ENCODE data around the gene ERLIN1.
"Not testable (repeated sequence)": the region's sequence is repeated elsewhere in the genome, so short reads cannot be mapped to it uniquely, and the experiment has no call there.

ERLIN1 gene

GRCh38 chr10:100132427-100132826 is 53.4 kb downstream of the ERLIN1 start:
- Histone ChIP-seq H3K36me3 (no peaks in the 10 kb centered on the region), H3K4me1 (ENCODE audit: control insufficient read depth in 1 of 2, insufficient read depth in 1 of 2, low read depth in 1 of 2, low read length in 1 of 2) (no peaks in the 10 kb centered on the region), H3K27me3 (peaks cover 20% of the 10 kb centered on the region), H3K9me3 (no peaks in the 10 kb centered on the region), H3K4me3 (ENCODE audit: low read depth in 1 of 2, low read length in 1 of 2) (no peak overlapping the region), H3K27ac (no peak overlapping the region)
- TF ChIP-seq CTCF (IDR thresholded peaks at IDR 0.05), result no peak

- Histone ChIP-seq H3K27me3 (peaks cover 18% of the 10 kb centered on the region), H3K4me3 (ENCODE audit: low read depth in 1 of 2, low read length in 1 of 2) (no peak overlapping the region), H3K27ac (no peak overlapping the region), H3K4me1 (ENCODE audit: control insufficient read depth in 1 of 2, insufficient read depth in 1 of 2, low read depth in 1 of 2, low read length in 1 of 2) (no peaks in the 10 kb centered on the region), H3K9me3 (no peaks in the 10 kb centered on the region), H3K36me3 (no peaks in the 10 kb centered on the region)
- TF ChIP-seq CTCF (IDR thresholded peaks at IDR 0.05), result no peak
Observed at GRCh38 chr10:100131571-100131970, 54.3 kb downstream of the ERLIN1 start.

GRCh38 chr10:100130831-100131230 is 55.0 kb downstream of the ERLIN1 start:
- Histone ChIP-seq H3K36me3 (no peaks in the 10 kb centered on the region), H3K4me1 (ENCODE audit: control insufficient read depth in 1 of 2, insufficient read depth in 1 of 2, low read depth in 1 of 2, low read length in 1 of 2) (no peaks in the 10 kb centered on the region), H3K27me3 (peaks cover 14% of the 10 kb centered on the region), H3K27ac (no peak overlapping the region), H3K4me3 (ENCODE audit: low read depth in 1 of 2, low read length in 1 of 2) (no peak overlapping the region), H3K9me3 (no peaks in the 10 kb centered on the region)
- TF ChIP-seq CTCF (IDR thresholded peaks at IDR 0.05), result no peak

- no peak for TF ChIP-seq CTCF (IDR thresholded peaks at IDR 0.05)
- Histone ChIP-seq H3K27ac (no peak overlapping the region), H3K27me3 (peaks cover 9% of the 10 kb centered on the region), H3K4me3 (ENCODE audit: low read depth in 1 of 2, low read length in 1 of 2) (no peak overlapping the region), H3K4me1 (ENCODE audit: control insufficient read depth in 1 of 2, insufficient read depth in 1 of 2, low read depth in 1 of 2, low read length in 1 of 2) (no peaks in the 10 kb centered on the region), H3K9me3 (no peaks in the 10 kb centered on the region), H3K36me3 (no peaks in the 10 kb centered on the region)
Observed at GRCh38 chr10:100129424-100129823, 56.4 kb downstream of the ERLIN1 start.

- Histone ChIP-seq H3K4me3 (ENCODE audit: low read depth in 1 of 2, low read length in 1 of 2) (no peak overlapping the region), H3K9me3 (no peaks in the 10 kb centered on the region), H3K27ac (no peak overlapping the region), H3K36me3 (no peaks in the 10 kb centered on the region), H3K4me1 (ENCODE audit: control insufficient read depth in 1 of 2, insufficient read depth in 1 of 2, low read depth in 1 of 2, low read length in 1 of 2) (no peaks in the 10 kb centered on the region), H3K27me3 (peaks cover 9% of the 10 kb centered on the region)
- TF ChIP-seq CTCF (IDR thresholded peaks at IDR 0.05), result no peak
Observed at GRCh38 chr10:100128951-100129350, 56.9 kb downstream of the ERLIN1 start.

GRCh38 chr10:100125335-100125734 is 60.5 kb downstream of the ERLIN1 start:
- not testable (repeated sequence) for H3K27ac ChIP-seq; H3K4me3 ChIP-seq (ENCODE audit: low read depth in 1 of 2, low read length in 1 of 2); H3K4me1 ChIP-seq (ENCODE audit: control insufficient read depth in 1 of 2, insufficient read depth in 1 of 2, low read depth in 1 of 2, low read length in 1 of 2); H3K36me3 ChIP-seq; H3K27me3 ChIP-seq; H3K9me3 ChIP-seq

All from neutrophil (primary cell).